K562 (cell line): ENCODE measurements around the gene CNIH1. TPM values are rescaled to one million over a fixed set of nuclear protein-coding genes. Genes with fewer than 3 reads are reported as not detected.

ENCODE experiments used
- CHD7 ChIP-seq: fragments of 200-600 bp; sonication (generic); IDR thresholded peaks from one replicate; pipeline ENCODE4 v1.6.1; 2012; ENCODE audit warnings: mild to moderate bottlenecking, low read depth, low read length, inconsistent platforms
- ILF3 ChIP-seq: fragments of 450-650 bp; IDR thresholded peaks from 2 replicates; pipeline ENCODE4 v1.6.1; 2018; ENCODE audit warnings: antibody characterized with exemption, mild to moderate bottlenecking, moderate library complexity, borderline replicate concordance
- L3MBTL2 ChIP-seq: fragments of 450-650 bp; IDR thresholded peaks from 2 replicates; pipeline ENCODE4 v1.6.1; 2016; ENCODE audit warnings: mild to moderate bottlenecking, moderate library complexity
- MBD1 ChIP-seq: fragments of 250-450 bp; sonication (Bioruptor Pico); IDR thresholded peaks from 2 replicates; pipeline ENCODE4 v1.8.0; 2022; ENCODE audit warnings: inconsistent platforms
- NCOA4 ChIP-seq: fragments of 450-650 bp; IDR thresholded peaks from 2 replicates; pipeline ENCODE4 v1.6.1; 2018; ENCODE audit warnings: mild to moderate bottlenecking; ENCODE audit not compliant: partially characterized antibody
- RBM25 ChIP-seq: fragments of 200-400 bp; formaldehyde crosslinking; IDR thresholded peaks from 2 replicates; pipeline ENCODE4 v1.6.1; 2018; ENCODE audit warnings: low read length, low read depth, moderate library complexity; ENCODE audit not compliant: severe bottlenecking
- SMAD2 ChIP-seq: fragments of 150-350 bp; IDR thresholded peaks from 2 replicates; pipeline ENCODE4 v1.6.1; 2014; ENCODE audit warnings: low read depth, mild to moderate bottlenecking, low read length
- TAF7 ChIP-seq: fragments of 450-650 bp; IDR thresholded peaks from 2 replicates; pipeline ENCODE4 v1.6.1; 2016; ENCODE audit warnings: missing genetic modification characterization, missing compliant biosample characterization
- TCF7 ChIP-seq: sonication (generic); IDR thresholded peaks from 2 replicates; pipeline ENCODE4 v1.6.1; 2016; ENCODE audit warnings: antibody characterized with exemption, borderline replicate concordance
- ZBTB1 ChIP-seq: sonication (generic); formaldehyde crosslinking; IDR thresholded peaks from 2 replicates; pipeline ENCODE4 v1.8.1; 2023; ENCODE audit warnings: missing genetic modification reagents, low read depth, mild to moderate bottlenecking, borderline replicate concordance
- ZNF347 ChIP-seq: fragments of 450-650 bp; formaldehyde crosslinking; IDR thresholded peaks from 2 replicates; pipeline ENCODE4 v1.4.0; 2020; ENCODE audit warnings: low read depth, mild to moderate bottlenecking, moderate library complexity
- polyA plus RNA-seq, 8 experiments: library from polyadenylated mRNA; depleted of rRNA in 4 of 8; stranded (reverse) in 5 of 8; unstranded in 3 of 8; fragments of >200 nt; fragmentation: Nextera tagmentation in 2 of 8; fragmentation: Illumina TruSeq in 1 of 8; extraction: Ambion mirVana in 2 of 8; extraction: Trizol in 1 of 8; gene quantifications; 2 replicates each; pipeline versions ENCODE4 v1.2.1 to v1.2.3, GENCODE V29; 2011 to 2014; ENCODE audit warnings: inconsistent platforms in 1 of 8, missing spikeins in 1 of 8
- total RNA-seq, 7 experiments: library from RNA; depleted of rRNA in 6 of 7; stranded (reverse); fragments of >200 nt in 6 of 7; fragmentation: Illumina TruSeq in 2 of 7; extraction: Trizol in 2 of 7; gene quantifications; 2 replicates each; pipeline versions ENCODE4 v1.2.1 to v1.2.3, GENCODE V29; 2011 to 2021; ENCODE audit warnings: low replicate concordance in 1 of 7
- TF ChIP-seq, protein P1 (sequence below): sonication (generic); formaldehyde crosslinking; IDR thresholded peaks from 2 replicates; pipeline ENCODE4 v1.8.0; 2022; ENCODE audit warnings: missing genetic modification reagents, mild to moderate bottlenecking, borderline replicate concordance

The CNIH1 gene
- total and polyA plus RNA-seq, 9 of the 15 experiments (the other 6 are each of a cell fraction or from before 2014, with no cell fraction given), result 13.9 to 283 (median 77.3) TPM

- TF ChIP-seq, protein P1, sequence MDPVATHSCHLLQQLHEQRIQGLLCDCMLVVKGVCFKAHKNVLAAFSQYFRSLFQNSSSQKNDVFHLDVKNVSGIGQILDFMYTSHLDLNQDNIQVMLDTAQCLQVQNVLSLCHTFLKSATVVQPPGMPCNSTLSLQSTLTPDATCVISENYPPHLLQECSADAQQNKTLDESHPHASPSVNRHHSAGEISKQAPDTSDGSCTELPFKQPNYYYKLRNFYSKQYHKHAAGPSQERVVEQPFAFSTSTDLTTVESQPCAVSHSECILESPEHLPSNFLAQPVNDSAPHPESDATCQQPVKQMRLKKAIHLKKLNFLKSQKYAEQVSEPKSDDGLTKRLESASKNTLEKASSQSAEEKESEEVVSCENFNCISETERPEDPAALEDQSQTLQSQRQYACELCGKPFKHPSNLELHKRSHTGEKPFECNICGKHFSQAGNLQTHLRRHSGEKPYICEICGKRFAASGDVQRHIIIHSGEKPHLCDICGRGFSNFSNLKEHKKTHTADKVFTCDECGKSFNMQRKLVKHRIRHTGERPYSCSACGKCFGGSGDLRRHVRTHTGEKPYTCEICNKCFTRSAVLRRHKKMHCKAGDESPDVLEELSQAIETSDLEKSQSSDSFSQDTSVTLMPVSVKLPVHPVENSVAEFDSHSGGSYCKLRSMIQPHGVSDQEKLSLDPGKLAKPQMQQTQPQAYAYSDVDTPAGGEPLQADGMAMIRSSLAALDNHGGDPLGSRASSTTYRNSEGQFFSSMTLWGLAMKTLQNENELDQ (CRISPR knock-in tag), result no peak
- TF ChIP-seq ZNF347 (CRISPR knock-in tag), result no peak
- TF ChIP-seq SMAD2, result no peak
- no peak for TF ChIP-seq ZBTB1
- TF ChIP-seq MBD1 (CRISPR knock-in tag), result no peak
- peak; percentile 60; the same call in 1 of the 2 replicates for TF ChIP-seq L3MBTL2
- no peak for TF ChIP-seq CHD7
- TF ChIP-seq TCF7, result no peak
- no peak for TF ChIP-seq ILF3
- no peak for TF ChIP-seq NCOA4
- TF ChIP-seq TAF7, result no peak
- TF ChIP-seq RBM25, result no peak
These were observed 47.6 kb upstream of the CNIH1 start, which contains the start of gene GMFB (continued) for GRCh38 chr14:54488646-54489317.
